ENCODE data around the gene SLC49A3. TPM values are rescaled to one million over a fixed set of nuclear protein-coding genes. Genes with fewer than 3 reads are reported as not detected.

The SLC49A3 gene
- total and polyA plus RNA-seq, 9 donors: 0.43 to 5.2 (median 2.1) TPM

DNA sequence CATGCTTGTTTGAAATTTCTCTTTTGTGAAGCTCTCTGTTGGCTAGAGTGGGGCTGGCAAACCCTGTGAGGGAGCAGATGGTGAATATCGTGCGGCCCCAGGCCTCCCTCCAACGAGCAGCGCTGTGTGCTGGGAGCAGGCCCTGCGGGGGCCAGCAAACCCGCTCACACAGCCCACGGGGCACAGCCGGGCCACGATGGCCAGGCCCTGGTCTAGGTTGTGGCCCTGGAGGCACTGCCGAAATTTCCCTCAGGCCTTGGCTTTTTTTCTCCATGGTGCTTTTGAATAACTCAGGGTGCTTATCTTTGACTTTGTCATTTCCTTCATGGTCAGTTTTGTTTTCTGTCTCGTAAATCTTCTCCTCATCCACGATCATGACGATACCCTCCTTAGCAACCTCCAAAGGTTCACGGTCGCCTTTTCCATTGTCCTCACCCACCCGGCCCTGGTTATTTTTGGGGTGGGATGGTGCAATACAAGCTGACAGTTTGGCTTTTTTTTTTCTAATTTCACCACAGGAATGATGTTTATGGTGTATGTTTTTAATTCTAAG, 37.4 kb upstream of the SLC49A3 start:
- DNase-seq: peak in 3 of 5 donors; percentile 29 to 63 (median 44)
- Histone ChIP-seq H3K27me3 (no peaks in the 10 kb centered on the region), H3K9me3 (no peaks in the 10 kb centered on the region), H3K4me3 (no peak overlapping the region), H3K27ac (peak overlapping the region; percentile 64 to 74), H3K36me3 (no peaks in the 10 kb centered on the region), H3K4me1 (ENCODE audit: insufficient read depth) (peaks cover 32% of the 10 kb centered on the region)
- WGBS, 3 donors: 6 to 18% (median 11%) methylated on average over 16 of the region's 16 CpGs
- intact Hi-C loops (cut with DNase I): no loop called here
- TF ChIP-seq CTCF (IDR thresholded peaks at IDR 0.05) (no peak), POLR2A (IDR thresholded peaks at IDR 0.05) (no peak), EP300 (IDR thresholded peaks at IDR 0.05) (no peak)

- WGBS, 3 donors: 71 to 78% (median 73%) methylated on average over 41 of the region's 41 CpGs
- H3K27ac ChIP-seq: peak overlapping the region; percentile 64 to 74
Measured at GRCh38 chr4:725391-726234, 36.7 kb upstream of the SLC49A3 start.

GRCh38 chr4:723751-724530, 35.0 kb upstream of the SLC49A3 start:
- DNase-seq: peak; percentile 45 to 81 (median 69)
- Histone ChIP-seq H3K9me3 (no peaks in the 10 kb centered on the region), H3K4me3 (no peak overlapping the region), H3K36me3 (no peaks in the 10 kb centered on the region), H3K27ac (peak overlapping the region; percentile 40 to 75), H3K4me1 (ENCODE audit: insufficient read depth) (peaks cover 41% of the 10 kb centered on the region), H3K27me3 (no peaks in the 10 kb centered on the region)
- TF ChIP-seq CTCF (IDR thresholded peaks at IDR 0.05) (no peak), EP300 (IDR thresholded peaks at IDR 0.05) (no peak), POLR2A (IDR thresholded peaks at IDR 0.05) (no peak)
- intact Hi-C loops (cut with DNase I): no loop called here
- WGBS, 3 donors: 23 to 63% (median 28%) methylated on average over 28 of the region's 28 CpGs

More at GRCh38 chr4:725391-726234, 36.7 kb upstream of the SLC49A3 start:
- Histone ChIP-seq H3K4me3 (no peak overlapping the region), H3K27me3 (no peaks in the 10 kb centered on the region), H3K36me3 (no peaks in the 10 kb centered on the region), H3K9me3 (no peaks in the 10 kb centered on the region), H3K4me1 (ENCODE audit: insufficient read depth) (peaks cover 38% of the 10 kb centered on the region)
- intact Hi-C loops (cut with DNase I): no loop called here
- no peak for TF ChIP-seq EP300 (IDR thresholded peaks at IDR 0.05)
- peak in 2 of 5 donors; percentile 28 to 46 for DNase-seq

GRCh38 chr4:722851-723360, 34.0 kb upstream of the SLC49A3 start:
- Histone ChIP-seq H3K27ac (peak overlapping the region in 1 of 2 donors; percentile 75), H3K4me3 (no peak overlapping the region), H3K27me3 (no peaks in the 10 kb centered on the region), H3K9me3 (no peaks in the 10 kb centered on the region), H3K36me3 (no peaks in the 10 kb centered on the region), H3K4me1 (ENCODE audit: insufficient read depth) (peaks cover 42% of the 10 kb centered on the region)
- WGBS, 3 donors: 91 to 96% (median 92%) methylated on average over 61 of the region's 61 CpGs
- TF ChIP-seq POLR2A (IDR thresholded peaks at IDR 0.05): no peak
- TF ChIP-seq EP300 (IDR thresholded peaks at IDR 0.05): no peak
- TF ChIP-seq CTCF (IDR thresholded peaks at IDR 0.05): no peak
- peak in 1 of 5 donors; percentile 47 for DNase-seq
- intact Hi-C loops (cut with DNase I): no loop called here
